GM19035 (cell line): ENCODE results near the gene EMCN.
"Not testable (repeated sequence)": the region's sequence is repeated elsewhere in the genome, so short reads cannot be mapped to it uniquely, and the experiment has no call there.

Experiments used
- ATAC-seq: cut with Tn5 transposase; IDR thresholded peaks from one replicate; pipeline ENCODE4 v1.9.1; 2021; ENCODE audit not compliant: unreplicated experiment

The EMCN gene

GRCh38 chr4:100386270-100386669 is 131.6 kb downstream of the EMCN start:
- no peak for ATAC-seq

DNA sequence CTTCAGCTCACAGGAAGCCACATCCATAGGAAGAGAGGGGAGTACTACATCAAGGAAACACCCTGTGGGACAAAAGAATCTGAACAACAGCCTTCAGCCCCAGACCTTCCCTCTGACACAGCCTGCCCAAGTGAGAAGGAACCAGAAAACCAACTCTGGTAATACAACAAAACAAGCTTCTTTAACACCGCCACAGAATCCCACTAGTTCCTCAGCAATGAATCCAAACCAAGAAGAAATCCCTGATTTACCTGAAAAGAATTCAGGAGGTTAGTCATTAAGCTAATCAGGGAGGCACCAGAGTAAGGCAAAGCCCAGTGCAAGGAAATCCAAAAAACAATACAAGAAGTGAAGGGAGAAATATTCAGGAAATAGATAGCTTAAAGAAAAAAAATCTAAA is 137.4 kb downstream of the EMCN start:
- not testable (repeated sequence) for ATAC-seq

DNA sequence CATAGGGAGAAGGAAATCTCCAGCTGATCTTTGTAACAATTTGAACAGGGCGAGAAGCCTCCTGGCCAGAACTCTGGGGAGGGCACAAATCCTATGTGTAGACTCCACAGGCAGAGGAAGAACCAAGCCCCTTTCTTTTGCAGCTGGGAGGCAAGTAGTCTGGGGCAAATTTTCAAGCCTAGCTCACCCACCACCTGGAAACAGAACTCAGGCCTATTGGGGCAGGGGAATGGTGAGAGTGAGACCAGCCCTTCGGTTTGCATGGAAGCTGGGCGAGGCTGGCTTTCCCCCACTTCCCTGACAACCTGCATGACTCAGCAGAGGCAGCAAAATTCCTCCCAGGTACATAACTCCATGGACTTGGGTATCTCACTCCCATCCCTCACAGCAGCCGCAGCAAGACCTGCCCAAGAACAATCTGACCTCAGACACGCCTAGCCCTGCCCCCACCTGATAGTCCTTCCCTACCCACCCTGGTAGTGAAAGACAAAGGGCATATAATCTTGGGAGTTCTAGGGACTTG is 138.2 kb downstream of the EMCN start:
- ATAC-seq, result no peak

GRCh38 chr4:100372432-100372831 is 145.4 kb downstream of the EMCN start:
- ATAC-seq, result no peak

DNA sequence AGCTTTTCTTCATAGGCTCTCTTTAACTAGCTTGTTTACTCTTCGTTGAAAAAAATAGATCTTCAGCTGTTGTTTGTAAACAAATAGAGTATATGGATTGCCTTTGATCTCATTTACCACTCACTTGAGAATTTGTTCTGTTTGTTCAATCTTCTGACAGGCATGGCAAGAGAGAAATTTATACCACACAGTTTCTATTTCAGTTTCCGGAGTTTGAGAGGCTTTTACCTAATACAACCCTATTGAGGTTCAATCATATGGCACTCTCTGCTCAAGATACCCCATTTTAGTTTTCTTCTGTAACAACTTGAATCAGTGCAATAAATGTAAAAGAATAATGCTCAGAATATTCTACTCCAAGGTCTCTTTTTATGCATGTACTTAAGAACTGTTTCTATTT is 148.0 kb downstream of the EMCN start:
- ATAC-seq, result no peak

DNA sequence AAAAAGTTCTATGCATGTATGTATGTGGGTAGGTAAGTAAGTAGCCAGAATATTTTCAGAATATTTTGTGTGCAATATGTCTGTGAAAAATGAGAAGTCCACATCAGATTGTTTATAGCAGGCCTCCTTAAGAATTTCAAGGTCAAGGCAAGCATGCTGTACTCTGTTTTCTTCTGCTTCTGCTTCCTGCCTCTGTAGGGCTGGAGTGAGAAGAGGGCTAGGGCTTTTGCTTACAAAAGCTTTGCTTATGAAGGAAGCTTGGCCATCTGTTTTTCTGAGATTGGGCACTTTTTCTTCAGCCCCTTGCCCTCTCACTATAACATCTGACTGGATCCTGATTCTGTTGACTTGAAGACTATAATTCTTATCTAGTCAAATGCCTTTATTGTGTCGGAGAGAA is 150.4 kb downstream of the EMCN start:
- no peak for ATAC-seq

DNA sequence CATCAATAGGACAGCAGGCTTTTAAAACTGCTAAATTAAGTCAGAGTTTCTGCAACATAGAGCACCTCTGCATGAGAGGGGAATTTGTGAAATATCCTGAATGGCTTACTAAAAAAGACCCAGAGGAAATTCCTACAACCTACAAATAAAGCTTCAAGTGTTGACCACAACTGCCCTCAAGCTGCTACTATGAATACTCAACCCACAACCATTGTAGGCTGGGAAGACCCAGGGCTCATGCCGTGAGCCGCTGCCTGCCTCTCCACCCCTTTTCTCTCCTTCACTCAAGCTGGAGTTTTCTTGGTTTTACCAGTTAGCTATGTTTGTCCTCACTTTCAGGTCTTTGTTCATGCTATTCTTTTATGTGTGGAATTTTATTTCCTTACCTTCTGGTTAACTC is 151.6 kb downstream of the EMCN start:
- ATAC-seq, result peak; percentile 43

DNA sequence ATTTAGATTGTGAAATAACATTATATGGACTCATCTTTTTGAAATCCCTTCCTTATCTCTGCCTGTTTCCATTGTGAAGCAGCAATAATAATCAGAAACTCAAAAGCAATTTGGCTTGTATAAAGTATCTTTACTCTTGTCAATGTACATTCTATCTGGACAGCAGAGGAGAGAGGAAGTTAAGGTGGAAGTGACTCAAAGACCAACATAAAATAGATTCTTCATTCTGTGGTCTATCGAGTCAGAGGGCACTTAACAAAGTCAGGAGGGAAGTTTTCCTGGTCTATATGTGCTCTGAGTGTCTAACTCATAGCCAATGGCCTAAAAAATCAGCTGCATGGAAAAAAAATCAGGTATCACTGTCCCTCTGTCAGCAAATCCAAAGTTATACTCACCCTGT is 155.5 kb downstream of the EMCN start:
- ATAC-seq, result no peak

- no peak for ATAC-seq
Observed at GRCh38 chr4:100361336-100361735, 156.5 kb downstream of the EMCN start.

GRCh38 chr4:100360211-100360610 is 157.6 kb downstream of the EMCN start:
- ATAC-seq, result no peak

DNA sequence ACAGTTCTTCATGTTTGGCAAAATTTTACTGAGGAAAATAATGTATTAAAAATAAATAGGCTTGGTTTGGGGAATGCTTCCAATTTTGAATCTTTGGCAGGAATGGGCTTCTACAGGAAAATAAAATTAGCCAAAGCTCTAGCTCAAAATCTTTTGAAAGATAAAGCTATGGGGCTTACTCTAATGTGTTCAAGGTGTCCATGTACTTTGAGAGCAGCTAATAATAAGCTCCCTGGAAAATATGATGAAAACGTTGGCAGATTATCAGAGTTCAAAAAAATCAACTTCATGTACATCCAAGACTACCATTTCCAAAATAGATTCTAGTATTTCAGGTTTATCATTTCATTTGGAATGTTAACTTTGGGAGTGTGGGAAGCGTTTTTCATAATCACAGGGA is 158.4 kb downstream of the EMCN start:
- no peak for ATAC-seq

- ATAC-seq, result no peak
Observed at GRCh38 chr4:100357542-100357941, 160.3 kb downstream of the EMCN start.

GRCh38 chr4:100356172-100356571 is 161.7 kb downstream of the EMCN start:
- ATAC-seq, result no peak

- ATAC-seq, result not testable (repeated sequence)
Observed at GRCh38 chr4:100352352-100352751, 165.5 kb downstream of the EMCN start.

DNA sequence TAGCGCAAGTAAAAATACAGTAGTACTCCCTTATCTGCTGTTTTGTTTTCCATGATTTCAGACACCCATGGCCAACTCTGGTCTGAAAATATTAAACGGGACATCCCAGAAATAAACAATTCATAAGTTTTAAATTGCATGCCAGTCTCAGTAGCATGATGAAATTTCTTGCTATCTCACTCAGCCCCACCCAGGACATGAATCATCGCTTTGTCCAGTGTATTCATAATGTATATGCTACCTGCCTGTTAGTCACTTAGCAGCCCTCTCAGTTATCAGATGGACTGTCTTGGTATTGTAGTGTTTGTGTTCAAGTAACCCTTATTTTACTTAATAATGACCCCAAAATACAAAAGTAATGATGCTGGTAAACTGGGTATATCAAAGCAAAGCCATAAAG is 169.3 kb downstream of the EMCN start:
- no peak for ATAC-seq

DNA sequence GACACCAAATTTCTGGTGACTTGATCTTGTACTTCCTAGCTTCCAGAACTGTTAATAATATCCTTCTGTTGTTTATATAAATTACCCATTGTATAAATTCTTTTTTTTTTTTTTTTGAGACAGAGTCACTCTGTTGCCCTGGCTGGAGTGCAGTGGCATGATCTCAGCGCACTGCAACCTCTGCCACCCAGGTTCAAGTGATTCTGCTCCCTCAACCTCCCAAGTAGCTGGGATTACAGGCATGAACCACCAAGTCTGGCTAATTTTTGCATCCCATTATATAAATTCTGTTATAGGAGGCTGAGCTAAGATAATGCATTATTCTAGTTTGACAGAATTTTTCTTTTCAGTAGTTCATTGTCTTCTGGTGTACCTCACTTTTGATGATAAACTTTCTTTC is 170.6 kb downstream of the EMCN start:
- ATAC-seq, result no peak

- ATAC-seq, result no peak
Observed at GRCh38 chr4:100345585-100345984, 172.2 kb downstream of the EMCN start.
